K562 (cell line): ENCODE results near the gene PPIL6. TPM values are rescaled to one million over a fixed set of nuclear protein-coding genes. Genes with fewer than 3 reads are reported as not detected.

Experiments used
- CXXC5 ChIP-seq: fragments of 250-450 bp; sonication (Bioruptor Pico); IDR thresholded peaks from 2 replicates; pipeline ENCODE4 v1.8.0; 2022; ENCODE audit warnings: inconsistent platforms, mild to moderate bottlenecking, moderate library complexity
- DACH1 ChIP-seq: fragments of 450-650 bp; IDR thresholded peaks from 2 replicates; pipeline ENCODE4 v1.6.1; 2018; ENCODE audit not compliant: partially characterized antibody
- DIDO1 ChIP-seq: fragments of 450-650 bp; IDR thresholded peaks from 2 replicates; pipeline ENCODE4 v1.6.1; 2016; ENCODE audit warnings: low read depth, missing biosample characterization, missing genetic modification characterization
- EGR1 ChIP-seq: fragments of 450-650 bp; conservative IDR thresholded peaks from 2 replicates; pipeline ENCODE4 v1.6.1; 2017; ENCODE audit warnings: mild to moderate bottlenecking
- HDAC2 ChIP-seq: fragments of 450-650 bp; IDR thresholded peaks from 2 replicates; pipeline ENCODE4 v1.6.1; 2016; ENCODE audit warnings: mild to moderate bottlenecking
- KAT7 ChIP-seq: sonication (generic); formaldehyde crosslinking; IDR thresholded peaks from 2 replicates; pipeline ENCODE4 v1.8.0; 2022; ENCODE audit warnings: missing genetic modification reagents, mild to moderate bottlenecking, borderline replicate concordance
- KAT8 ChIP-seq: fragments of 450-650 bp; IDR thresholded peaks from 2 replicates; pipeline ENCODE4 v1.6.1; 2016; ENCODE audit warnings: low read depth, mild to moderate bottlenecking
- KLF1 ChIP-seq: fragments of 450-650 bp; IDR thresholded peaks from 2 replicates; pipeline ENCODE4 v1.6.1; 2016; ENCODE audit warnings: missing genetic modification characterization, missing compliant biosample characterization
- KLF16 ChIP-seq: IDR thresholded peaks from 2 replicates; pipeline ENCODE4 v1.6.1; 2016; ENCODE audit warnings: antibody characterized with exemption
- MECOM ChIP-seq: fragments of 250-450 bp; sonication (Bioruptor Pico); IDR thresholded peaks from 2 replicates; pipeline ENCODE4 v1.8.0; 2022; ENCODE audit warnings: inconsistent platforms
- NRF1 ChIP-seq, 2 experiments: fragments of 450-650 bp; IDR thresholded peaks in 1 of 2; conservative IDR thresholded peaks in 1 of 2; 2 replicates each; pipeline ENCODE4 v1.6.1; 2014; ENCODE audit warnings: mild to moderate bottlenecking in 2 of 2
- POLR2A ChIP-seq: fragments of 450-650 bp; conservative IDR thresholded peaks from 2 replicates; pipeline ENCODE4 v1.6.1; 2016
- RBM34 ChIP-seq: fragments of 200-400 bp; formaldehyde crosslinking; IDR thresholded peaks from 2 replicates; pipeline ENCODE4 v1.6.1; 2018; ENCODE audit warnings: low read length, borderline replicate concordance; ENCODE audit not compliant: insufficient read depth
- RHOXF2B ChIP-seq: fragments of 250-450 bp; sonication (Bioruptor Pico); conservative IDR thresholded peaks from 2 replicates; pipeline ENCODE4 v1.5.1; 2021
- SAP30 ChIP-seq: fragments of 200-600 bp; sonication (generic); IDR thresholded peaks from 2 replicates; pipeline ENCODE4 v1.6.1; 2012; ENCODE audit warnings: borderline replicate concordance, low read depth, mild to moderate bottlenecking, moderate library complexity, low read length, control low read depth, inconsistent platforms; ENCODE audit not compliant: insufficient read depth, poor library complexity, severe bottlenecking
- SPI1 ChIP-seq: IDR thresholded peaks from 2 replicates; pipeline ENCODE4 v1.6.1; 2011; ENCODE audit warnings: low read depth, low read length, control low read depth, borderline replicate concordance
- YY1 ChIP-seq, 3 experiments: IDR thresholded peaks; 2 replicates each; pipeline ENCODE4 v1.6.1; 2011; ENCODE audit warnings: low read length in 2 of 3, mild to moderate bottlenecking in 2 of 3, moderate library complexity in 2 of 3, borderline replicate concordance in 1 of 3, control low read depth in 1 of 3, low read depth in 1 of 3; ENCODE audit not compliant: insufficient read depth in 3 of 3, insufficient replicate concordance in 2 of 3, control insufficient read depth in 1 of 3, insufficient read length in 1 of 3; ENCODE audit errors: extremely low read depth in 1 of 3
- ZNF431 ChIP-seq: sonication (generic); formaldehyde crosslinking; IDR thresholded peaks from 2 replicates; pipeline ENCODE4 v1.8.0; 2022; ENCODE audit warnings: mild to moderate bottlenecking, missing genetic modification reagents
- polyA plus RNA-seq, 8 experiments: library from polyadenylated mRNA; depleted of rRNA in 4 of 8; stranded (reverse) in 5 of 8; unstranded in 3 of 8; fragments of >200 nt; fragmentation: Nextera tagmentation in 2 of 8; fragmentation: Illumina TruSeq in 1 of 8; extraction: Ambion mirVana in 2 of 8; extraction: Trizol in 1 of 8; gene quantifications; 2 replicates each; pipeline versions ENCODE4 v1.2.1 to v1.2.3, GENCODE V29; 2011 to 2014; ENCODE audit warnings: inconsistent platforms in 1 of 8, missing spikeins in 1 of 8
- total RNA-seq, 7 experiments: library from RNA; depleted of rRNA in 6 of 7; stranded (reverse); fragments of >200 nt in 6 of 7; fragmentation: Illumina TruSeq in 2 of 7; extraction: Trizol in 2 of 7; gene quantifications; 2 replicates each; pipeline versions ENCODE4 v1.2.1 to v1.2.3, GENCODE V29; 2011 to 2021; ENCODE audit warnings: low replicate concordance in 1 of 7
- TF ChIP-seq, protein P1 (sequence below), 3 experiments: IDR thresholded peaks in 2 of 3; conservative IDR thresholded peaks in 1 of 3; 2 replicates each; pipeline ENCODE4 v1.5.1; 2011 to 2012; ENCODE audit warnings: low read length in 3 of 3, mild to moderate bottlenecking in 3 of 3, control low read depth in 2 of 3, improper control_type of control experiment in 1 of 3, inconsistent platforms in 1 of 3, low read depth in 1 of 3, mixed read lengths in 1 of 3, moderate library complexity in 1 of 3; ENCODE audit not compliant: insufficient read depth in 2 of 3
- TF ChIP-seq, protein P2 (sequence below), 2 experiments: fragments of 450-650 bp; IDR thresholded peaks; 2 replicates each; pipeline ENCODE4 v1.6.1; 2016
- TF ChIP-seq, protein P3 (sequence below), 3 experiments: fragments of 200-800 bp in 1 of 3; fragments of 250-450 bp in 1 of 3; fragments of 450-650 bp in 1 of 3; sonication (Bioruptor Pico) in 1 of 3; sonication (Bioruptor generic) in 1 of 3; formaldehyde crosslinking in 1 of 3; IDR thresholded peaks; 2 replicates each; pipeline versions ENCODE4 v1.6.1 to v1.8.0; 2016 to 2022; ENCODE audit warnings: mild to moderate bottlenecking in 2 of 3, missing genetic modification characterization in 2 of 3, missing compliant biosample characterization in 1 of 3, moderate library complexity in 1 of 3

PPIL6 gene
- total and polyA plus RNA-seq, 9 of the 15 experiments (the other 6 are each of a cell fraction or from before 2014, with no cell fraction given), result 0.03 to 0.98 (median 0.41) TPM; not detected in 1

DNA sequence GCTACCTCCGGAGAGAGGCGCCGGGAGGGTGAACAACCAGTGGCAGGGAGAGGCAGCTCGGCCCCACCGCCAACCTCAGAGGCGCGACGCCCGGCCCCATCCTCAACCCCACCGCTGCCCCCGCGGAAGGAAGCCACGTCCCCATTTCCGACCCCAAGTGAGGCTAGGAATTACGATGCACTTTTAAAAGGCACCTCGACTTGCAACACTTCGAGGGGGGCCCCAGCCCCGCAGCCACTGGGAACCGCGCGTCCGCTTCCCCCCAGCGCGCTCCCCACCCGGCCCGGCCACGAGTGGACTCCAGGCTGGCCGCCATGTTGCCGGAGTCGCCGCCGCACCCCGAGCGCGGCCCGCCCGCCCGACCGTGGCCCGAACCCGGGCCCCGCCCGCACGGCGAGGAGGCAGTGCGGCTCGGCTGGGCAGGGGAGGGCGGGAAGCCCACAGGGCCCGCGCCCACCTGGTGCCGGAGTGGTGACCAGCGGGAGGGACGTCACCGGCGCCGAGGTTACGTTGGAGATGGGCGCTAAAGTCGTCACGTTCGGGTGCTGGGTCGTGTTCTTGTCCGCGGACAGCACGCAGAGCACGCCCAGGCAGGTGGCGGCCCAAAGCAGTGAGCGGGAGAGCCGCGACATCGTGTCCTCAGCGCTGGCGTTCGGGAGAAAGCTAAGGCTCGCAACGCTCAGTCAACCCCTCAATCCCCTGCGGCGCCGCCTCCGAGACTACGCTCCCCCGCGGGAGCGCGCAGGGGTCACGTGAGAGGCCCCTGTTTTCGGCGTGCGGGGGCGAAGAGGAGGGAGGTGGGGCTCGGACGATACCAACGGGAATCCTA lies 58.5 kb downstream of the PPIL6 start, which contains the start of gene CD164 (continued):
- TF ChIP-seq, protein P1, sequence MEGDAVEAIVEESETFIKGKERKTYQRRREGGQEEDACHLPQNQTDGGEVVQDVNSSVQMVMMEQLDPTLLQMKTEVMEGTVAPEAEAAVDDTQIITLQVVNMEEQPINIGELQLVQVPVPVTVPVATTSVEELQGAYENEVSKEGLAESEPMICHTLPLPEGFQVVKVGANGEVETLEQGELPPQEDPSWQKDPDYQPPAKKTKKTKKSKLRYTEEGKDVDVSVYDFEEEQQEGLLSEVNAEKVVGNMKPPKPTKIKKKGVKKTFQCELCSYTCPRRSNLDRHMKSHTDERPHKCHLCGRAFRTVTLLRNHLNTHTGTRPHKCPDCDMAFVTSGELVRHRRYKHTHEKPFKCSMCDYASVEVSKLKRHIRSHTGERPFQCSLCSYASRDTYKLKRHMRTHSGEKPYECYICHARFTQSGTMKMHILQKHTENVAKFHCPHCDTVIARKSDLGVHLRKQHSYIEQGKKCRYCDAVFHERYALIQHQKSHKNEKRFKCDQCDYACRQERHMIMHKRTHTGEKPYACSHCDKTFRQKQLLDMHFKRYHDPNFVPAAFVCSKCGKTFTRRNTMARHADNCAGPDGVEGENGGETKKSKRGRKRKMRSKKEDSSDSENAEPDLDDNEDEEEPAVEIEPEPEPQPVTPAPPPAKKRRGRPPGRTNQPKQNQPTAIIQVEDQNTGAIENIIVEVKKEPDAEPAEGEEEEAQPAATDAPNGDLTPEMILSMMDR (IDR thresholded peaks at IDR 0.05 in 2 of 3, conservative IDR thresholded peaks at IDR 0.05 in 1 of 3; ENCODE audit: insufficient read depth in 2 of 3, low read depth in 1 of 3, low read length in 3 of 3), result no peak
- TF ChIP-seq SPI1 (no peak), EGR1 (peak; percentile 96), KAT7 (CRISPR knock-in tag) (no peak; the same call in 1 of the 2 replicates), ZNF431 (CRISPR knock-in tag) (peak; percentile 46; the same call in 1 of the 2 replicates), DACH1 (no peak), KLF16 (no peak), CXXC5 (CRISPR knock-in tag) (peak; percentile 96), YY1 (IDR thresholded peaks at IDR 0.05; ENCODE audit: borderline replicate concordance in 1 of 3, control insufficient read depth in 1 of 3, extremely low read depth in 1 of 3, insufficient read depth in 3 of 3, insufficient read length in 1 of 3, insufficient replicate concordance in 2 of 3, low read depth in 1 of 3, low read length in 2 of 3) (peak; percentile 72 to 95 (median 93)), HDAC2 (no peak), SAP30 (peak; percentile 53), POLR2A (peak; percentile 97), NRF1 (conservative IDR thresholded peaks at IDR 0.05 in 1 of 2, IDR thresholded peaks at IDR 0.05 in 1 of 2) (peak; percentile 66 to 75), DIDO1 (tag) (peak; percentile 40; the same call in 1 of the 2 replicates), RHOXF2B (no peak), KAT8 (no peak), RBM34 (no peak), KLF1 (tag) (no peak), MECOM (CRISPR knock-in tag) (no peak)
- TF ChIP-seq, protein P2, sequence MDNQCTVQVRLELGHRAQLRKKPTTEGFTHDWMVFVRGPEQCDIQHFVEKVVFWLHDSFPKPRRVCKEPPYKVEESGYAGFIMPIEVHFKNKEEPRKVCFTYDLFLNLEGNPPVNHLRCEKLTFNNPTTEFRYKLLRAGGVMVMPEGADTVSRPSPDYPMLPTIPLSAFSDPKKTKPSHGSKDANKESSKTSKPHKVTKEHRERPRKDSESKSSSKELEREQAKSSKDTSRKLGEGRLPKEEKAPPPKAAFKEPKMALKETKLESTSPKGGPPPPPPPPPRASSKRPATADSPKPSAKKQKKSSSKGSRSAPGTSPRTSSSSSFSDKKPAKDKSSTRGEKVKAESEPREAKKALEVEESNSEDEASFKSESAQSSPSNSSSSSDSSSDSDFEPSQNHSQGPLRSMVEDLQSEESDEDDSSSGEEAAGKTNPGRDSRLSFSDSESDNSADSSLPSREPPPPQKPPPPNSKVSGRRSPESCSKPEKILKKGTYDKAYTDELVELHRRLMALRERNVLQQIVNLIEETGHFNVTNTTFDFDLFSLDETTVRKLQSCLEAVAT (IDR thresholded peaks at IDR 0.05), result peak; percentile 89
- TF ChIP-seq, protein P3, sequence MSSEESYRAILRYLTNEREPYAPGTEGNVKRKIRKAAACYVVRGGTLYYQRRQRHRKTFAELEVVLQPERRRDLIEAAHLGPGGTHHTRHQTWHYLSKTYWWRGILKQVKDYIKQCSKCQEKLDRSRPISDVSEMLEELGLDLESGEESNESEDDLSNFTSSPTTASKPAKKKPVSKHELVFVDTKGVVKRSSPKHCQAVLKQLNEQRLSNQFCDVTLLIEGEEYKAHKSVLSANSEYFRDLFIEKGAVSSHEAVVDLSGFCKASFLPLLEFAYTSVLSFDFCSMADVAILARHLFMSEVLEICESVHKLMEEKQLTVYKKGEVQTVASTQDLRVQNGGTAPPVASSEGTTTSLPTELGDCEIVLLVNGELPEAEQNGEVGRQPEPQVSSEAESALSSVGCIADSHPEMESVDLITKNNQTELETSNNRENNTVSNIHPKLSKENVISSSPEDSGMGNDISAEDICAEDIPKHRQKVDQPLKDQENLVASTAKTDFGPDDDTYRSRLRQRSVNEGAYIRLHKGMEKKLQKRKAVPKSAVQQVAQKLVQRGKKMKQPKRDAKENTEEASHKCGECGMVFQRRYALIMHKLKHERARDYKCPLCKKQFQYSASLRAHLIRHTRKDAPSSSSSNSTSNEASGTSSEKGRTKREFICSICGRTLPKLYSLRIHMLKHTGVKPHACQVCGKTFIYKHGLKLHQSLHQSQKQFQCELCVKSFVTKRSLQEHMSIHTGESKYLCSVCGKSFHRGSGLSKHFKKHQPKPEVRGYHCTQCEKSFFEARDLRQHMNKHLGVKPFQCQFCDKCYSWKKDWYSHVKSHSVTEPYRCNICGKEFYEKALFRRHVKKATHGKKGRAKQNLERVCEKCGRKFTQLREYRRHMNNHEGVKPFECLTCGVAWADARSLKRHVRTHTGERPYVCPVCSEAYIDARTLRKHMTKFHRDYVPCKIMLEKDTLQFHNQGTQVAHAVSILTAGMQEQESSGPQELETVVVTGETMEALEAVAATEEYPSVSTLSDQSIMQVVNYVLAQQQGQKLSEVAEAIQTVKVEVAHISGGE (CRISPR knock-in tag; IDR thresholded peaks at IDR 0.05), result peak in 1 of 3 experiments; percentile 56; a peak in 1 of 6 replicates
